Stimulated activated CD4-positive, alpha-beta T cell treated with anti-CD3 and anti-CD28 coated beads, Interleukin-1b, Interleukin-23, amount 100 ng/mL, for 48 hours (primary cell): ENCODE data around the gene KCNC3.

Source experiments
- DNase-seq: peaks from one replicate; pipeline ENCODE4 v3.0.0-alpha.2; 2020

Gene KCNC3

DNA sequence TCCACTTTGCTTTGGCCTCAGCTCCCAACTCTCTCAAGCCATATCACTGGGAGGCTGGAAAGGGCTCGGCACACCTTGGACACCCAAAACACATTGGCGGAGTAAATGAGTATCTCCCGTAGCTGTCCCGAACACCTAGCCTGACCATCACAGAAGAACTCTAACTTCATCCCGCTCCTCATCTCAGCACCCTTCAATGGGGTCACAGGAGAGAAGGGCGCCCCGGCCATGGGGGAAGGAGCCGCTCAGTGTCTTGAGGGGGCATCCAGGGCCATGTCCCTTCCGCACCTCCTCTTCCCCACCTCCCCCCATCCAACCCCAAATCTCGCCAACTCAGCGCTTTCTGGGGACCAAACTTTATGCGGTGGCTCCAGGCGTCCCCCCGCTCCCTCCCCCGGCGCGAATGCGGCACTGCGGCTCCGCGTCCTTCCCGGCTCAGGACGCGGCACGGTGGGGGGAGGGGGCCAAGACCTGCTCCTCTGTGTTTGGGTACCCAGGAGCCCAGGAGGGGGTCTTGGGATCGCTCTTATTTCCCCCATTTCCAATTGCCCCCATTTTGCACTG lies 3.0 kb downstream of the KCNC3 start:
- DNase-seq = no peak

DNA sequence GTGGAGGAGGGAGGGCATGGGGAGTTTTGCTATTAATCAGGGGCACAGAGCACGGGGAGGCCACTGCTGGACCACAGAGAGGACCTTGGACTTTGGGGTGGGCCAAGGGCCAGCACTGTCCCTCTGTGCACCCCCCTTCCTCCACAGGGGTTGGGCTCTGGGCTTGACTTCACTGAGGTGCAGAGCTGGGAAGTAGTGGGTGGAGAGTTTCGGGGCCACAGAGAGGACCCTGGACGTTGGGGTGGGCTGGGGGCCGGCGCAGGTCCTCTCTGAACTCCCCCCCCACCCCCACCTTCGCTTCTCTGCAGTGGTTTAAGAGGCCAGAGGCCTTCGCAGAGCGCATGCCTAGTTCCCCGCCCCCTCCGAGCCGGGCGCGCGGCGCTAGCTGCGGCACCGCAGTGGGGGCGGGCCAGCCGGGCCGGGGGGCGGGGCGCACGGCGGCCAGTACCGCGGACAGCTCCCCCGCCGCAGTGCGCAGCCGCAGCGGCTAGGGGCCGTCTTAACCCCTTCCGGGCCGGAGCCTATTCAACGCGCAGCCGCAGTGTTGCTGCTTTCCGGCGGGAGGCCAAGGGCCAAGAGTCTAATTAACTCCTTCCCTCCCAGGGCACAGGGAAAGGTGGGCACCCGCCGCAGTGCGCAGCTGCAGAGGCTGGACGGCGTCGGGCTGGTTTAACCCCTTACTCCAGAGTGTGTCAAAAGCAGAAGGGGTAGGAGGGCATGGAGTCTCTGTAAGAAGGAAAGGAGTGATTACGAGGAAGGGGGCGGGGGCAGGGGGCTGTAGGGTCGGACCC lies 3.7 kb downstream of the KCNC3 start:
- peak; percentile 81 for DNase-seq

DNA sequence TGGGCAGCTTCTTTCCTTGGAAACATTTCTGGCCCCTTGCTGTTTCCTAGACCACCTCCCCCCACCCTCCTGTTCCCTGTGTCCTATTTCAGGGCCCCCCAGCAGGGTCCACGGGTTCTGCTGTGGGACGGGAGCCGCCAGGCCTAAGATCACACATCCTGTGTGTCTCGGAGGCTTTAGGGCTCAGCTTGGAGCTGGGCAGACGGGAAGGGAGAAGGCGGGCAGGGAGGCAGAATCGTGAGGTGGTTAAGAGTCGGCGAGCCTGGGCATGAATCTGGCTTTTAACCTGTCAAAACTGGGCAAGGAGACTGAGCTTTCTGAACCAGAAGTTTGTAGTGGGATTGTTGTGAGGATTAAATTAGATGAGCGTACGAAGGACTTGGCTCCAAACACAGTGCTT lies 4.8 kb downstream of the KCNC3 start:
- DNase-seq = no peak

DNA sequence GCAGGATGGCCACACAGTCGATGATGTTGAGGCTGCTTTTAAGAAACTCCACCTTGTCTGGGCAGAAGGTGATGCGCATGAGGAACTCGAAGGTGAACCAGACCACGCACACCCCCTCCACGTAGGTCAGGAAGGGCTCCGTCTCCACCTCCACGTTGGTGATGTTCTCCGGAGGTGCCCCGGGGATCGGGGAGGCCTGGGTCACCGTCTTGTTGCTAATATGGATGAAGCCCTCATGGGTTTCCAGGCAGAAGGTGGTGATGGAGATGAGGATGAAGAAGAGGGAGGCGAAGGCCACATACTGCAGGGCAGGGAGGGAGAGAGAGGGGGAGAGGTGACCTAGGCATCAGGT lies 5.4 kb downstream of the KCNC3 start:
- no peak for DNase-seq

DNA sequence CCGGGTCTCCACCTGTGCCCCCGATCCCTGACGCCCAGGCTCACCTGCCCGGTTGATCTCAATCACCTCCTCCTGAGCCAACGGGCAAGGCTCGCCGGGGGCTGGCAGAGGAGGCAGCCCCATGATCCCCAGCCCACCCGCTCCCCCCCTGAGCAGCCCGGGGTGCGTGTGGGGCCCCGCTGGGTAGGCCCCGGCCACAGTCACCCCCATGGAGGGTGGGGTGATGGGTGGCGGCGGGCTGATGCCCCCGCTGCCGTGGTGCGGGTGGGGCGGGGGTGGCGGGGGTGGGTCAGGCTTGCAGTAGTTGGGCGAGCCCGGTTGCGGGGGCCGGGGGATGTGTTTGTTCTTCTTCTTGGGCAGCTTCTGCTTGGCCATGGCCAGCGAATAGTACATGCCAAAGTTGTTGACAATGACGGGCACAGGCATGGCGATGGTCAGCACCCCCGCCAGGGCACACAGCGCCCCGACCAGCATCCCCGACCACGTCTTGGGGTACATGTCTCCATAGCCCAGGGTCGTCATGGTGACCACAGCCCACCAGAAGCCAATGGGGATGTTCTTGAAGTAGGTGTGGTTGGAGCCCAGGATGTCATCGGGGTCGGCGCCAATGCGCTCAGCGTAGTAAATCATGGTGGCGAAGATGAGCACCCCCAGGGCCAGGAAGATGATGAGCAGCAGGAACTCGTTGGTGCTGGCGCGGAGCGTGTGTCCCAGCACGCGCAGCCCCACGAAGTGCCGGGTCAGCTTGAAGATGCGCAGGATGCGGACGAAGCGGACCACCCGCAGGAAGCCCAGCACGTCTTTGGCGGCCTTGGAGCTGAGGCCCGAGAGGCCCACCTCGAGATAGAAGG lies 6.0 kb downstream of the KCNC3 start:
- no peak for DNase-seq

DNA sequence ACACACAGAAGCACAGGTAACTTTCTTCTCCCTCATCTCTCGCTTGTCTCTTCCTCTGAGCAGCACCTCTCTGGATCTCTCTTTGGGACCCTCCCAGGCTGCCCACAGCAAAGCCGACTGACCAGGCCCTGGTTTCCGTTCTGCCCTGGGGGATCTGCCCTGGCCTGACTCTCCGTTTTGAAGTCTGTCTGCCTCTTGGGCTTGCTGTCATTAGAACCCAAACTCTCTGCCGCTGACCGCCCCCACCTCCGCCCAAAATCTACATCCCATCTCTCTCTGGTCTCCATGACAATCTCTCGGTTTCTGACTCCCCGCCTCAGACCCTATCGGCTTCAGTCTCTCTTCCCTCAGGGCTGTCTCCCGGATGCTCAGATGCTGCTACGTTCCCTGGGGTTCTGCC lies 6.9 kb downstream of the KCNC3 start:
- DNase-seq = no peak

DNA sequence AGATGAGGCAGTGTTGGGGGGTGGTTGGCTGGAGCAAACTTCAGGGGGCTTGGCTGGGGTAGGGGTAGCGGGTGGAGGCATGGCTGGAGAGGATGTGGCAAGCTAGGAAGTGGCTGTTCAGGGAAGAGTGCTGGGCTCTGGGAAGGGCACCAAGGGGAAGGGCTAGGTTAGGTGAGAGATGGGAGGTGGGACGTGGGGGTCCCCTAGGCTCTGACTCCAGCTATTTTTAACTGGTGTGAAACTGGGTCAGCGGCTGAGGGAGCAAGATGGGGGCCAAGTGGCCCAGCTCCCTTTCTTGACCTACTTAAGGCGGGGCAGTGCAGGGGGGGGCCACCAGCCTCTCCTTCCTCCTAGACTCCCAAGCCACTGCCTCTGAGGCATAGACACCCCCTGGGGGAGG lies 7.3 kb downstream of the KCNC3 start:
- no peak for DNase-seq

DNA sequence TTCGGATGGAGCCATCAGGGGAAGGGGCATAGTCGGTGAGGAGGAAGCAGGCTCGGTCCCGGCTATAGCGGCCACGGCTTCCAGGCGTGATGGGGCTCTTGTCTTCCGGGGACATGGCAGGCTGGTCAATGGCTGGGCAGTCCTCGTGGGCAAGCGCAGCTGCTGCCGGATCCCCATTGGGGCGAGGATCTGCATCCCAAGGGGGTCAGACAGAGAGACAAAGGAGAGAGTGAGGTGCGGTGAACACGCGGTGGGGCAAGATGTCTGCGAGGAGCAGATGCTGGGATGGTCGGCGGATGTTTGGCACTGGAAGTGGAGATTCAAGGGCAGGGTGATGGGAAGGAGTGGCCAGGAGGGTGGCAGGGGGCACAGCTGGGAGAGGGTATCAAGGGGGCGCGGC lies 8.6 kb downstream of the KCNC3 start:
- no peak for DNase-seq

DNA sequence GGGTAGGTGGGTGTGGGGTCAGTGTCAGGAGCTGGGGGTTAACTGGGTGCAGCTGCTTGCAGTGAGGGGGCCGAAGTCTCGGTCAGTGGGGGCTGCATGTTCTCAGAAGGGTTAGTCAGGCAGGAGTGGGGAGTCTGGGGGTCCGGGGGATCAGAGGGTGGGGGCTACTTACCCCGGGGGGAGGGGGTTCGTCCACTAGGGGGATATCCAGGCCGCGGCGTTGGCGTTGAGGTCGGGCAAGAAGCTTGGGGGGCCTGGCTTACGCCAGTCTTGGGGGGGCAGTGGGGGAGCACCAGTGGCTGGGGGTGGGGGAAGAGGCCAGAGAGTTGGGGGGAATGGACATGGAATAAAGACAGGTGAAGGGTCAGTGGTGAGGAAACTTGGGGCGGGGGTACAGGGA lies 9.1 kb downstream of the KCNC3 start:
- no peak for DNase-seq

DNA sequence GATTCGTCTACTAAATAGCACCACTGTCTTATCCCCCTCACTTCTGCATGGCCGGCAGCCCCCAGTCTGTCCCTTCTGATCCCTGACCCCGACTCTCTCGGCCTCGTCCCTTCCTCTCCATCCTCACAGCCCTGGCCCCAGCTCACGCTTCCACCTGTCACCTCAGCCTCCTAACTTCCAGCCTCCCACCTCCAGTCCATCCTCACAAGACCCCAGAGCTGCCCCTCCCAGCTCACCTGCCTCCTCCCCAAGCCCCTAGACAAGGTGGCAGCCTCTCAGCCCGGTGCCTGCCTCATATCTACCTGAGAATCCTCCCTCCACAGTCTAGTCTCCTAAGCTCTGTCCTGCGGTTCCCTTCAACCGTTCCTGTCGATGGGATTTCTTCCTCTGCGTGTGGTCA lies 10.0 kb downstream of the KCNC3 start:
- no peak for DNase-seq

DNA sequence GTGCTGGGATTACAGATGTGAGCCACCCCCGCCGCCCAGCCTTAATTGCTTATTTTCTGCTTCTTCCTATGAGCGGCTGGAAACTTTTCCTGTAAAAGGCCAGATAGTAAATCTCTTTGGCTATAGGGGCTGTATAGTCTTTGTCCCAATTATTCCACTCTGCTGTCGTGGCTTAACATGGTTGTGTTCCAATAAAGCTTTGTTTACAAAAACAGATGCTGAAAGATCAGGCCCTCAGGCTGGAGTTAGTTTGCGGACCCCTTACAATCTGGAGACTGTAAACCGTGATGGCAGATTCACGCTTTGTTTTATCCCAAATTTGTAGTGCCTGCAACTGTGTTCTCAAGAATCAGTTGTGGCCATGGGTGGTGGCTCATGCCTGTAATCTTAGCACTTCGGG lies 10.7 kb downstream of the KCNC3 start:
- DNase-seq = no peak

DNA sequence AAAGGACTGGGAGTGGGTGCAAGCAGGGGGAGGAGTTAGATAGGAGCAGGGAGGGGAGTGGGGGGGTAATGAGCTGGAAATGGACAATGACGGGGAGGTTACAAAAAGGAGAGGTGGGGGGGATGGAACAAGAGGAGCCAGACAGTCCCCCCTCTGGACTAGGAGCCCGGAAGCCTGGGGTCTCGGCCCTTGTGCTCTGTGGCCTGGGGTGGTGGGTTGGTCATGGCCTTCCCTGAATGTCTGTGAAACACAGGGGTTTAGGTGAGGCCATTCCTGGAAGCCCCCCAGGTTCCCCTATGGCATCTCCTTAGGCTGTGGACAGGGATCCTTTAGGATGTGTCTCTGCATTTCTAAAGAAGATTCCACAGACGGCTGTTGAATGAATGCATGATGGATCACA lies 12.1 kb downstream of the KCNC3 start:
- DNase-seq = no peak

DNA sequence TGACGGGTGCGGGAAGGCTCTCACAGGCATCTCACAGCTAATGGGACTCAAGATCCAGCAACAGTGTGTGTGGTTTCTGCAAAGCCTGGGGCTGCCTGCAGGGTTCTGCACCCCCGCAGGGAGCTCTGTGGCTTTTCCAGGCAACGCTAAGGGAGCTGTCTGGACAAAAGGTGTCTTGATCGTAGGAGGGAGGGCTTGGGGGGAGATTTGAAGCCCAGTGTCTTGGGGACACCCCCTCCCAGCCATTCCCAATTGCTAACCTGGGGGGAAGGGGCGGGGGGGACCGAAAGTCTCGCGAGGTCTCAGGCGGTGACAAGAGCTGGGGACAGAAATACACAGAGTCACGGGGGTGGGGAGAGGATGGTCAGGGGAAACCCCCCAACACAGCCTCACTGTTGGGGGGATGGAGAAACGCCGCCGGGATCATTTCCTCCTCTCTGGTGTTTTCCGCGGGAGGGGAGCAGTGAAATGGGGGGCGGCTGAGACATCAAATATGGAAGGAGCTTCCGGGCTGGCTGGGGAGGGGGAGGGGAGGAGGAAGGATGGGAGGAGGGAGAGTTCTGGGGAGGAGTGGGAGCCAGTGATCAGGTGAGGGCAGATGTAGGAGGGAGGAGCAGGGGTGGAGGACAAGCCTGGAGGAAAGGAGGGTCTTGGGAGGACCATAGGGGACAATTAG lies 13.3 kb downstream of the KCNC3 start:
- peak; percentile 40 for DNase-seq

DNA sequence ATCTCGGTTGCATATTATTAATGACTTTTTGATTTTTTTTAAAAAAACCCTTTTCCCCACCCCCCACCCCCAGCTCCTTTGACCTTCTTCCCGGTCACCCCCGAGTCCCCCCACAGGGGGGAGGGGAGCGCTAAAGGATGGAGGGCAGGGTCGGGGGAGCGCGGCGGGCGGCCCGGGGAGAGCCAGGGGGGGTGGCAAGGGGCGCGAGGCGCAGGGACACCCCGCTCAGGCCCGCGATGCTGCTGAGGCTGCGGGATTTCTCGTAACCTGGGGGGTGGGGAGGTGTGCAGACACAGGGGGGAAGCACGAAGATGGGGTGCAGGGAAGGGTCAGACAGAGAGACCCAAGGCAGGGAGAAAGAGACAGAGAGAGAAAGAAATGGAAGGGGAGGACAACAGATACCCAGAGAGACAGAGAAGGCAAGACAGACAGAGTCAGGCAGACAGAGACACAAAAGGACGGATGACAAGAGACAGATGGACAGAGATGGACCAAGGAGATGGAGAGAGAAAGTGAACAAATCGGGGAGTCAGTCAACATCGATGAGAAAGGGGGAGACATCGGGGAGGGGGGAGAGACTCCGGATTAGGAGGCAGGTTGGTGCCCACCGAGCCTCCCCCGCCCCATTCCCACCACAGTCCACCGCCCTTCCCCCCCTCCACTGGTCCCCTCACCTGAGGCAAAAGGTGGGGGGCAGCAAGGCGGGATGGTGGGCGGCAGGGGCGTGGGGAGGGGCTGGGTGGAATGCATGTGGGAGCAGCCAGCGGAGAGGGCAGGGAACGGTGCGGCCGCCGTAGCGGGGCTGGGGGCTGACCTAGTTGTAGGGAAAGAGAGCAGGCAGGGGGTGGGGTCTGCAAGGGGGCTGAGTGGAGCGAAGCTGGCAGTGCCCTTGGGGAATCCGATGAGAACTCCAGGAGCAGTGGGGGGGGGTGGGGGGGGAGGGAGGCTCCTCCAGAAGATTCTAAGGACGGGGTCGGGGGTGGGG lies 14.2 kb downstream of the KCNC3 start:
- no peak for DNase-seq

DNA sequence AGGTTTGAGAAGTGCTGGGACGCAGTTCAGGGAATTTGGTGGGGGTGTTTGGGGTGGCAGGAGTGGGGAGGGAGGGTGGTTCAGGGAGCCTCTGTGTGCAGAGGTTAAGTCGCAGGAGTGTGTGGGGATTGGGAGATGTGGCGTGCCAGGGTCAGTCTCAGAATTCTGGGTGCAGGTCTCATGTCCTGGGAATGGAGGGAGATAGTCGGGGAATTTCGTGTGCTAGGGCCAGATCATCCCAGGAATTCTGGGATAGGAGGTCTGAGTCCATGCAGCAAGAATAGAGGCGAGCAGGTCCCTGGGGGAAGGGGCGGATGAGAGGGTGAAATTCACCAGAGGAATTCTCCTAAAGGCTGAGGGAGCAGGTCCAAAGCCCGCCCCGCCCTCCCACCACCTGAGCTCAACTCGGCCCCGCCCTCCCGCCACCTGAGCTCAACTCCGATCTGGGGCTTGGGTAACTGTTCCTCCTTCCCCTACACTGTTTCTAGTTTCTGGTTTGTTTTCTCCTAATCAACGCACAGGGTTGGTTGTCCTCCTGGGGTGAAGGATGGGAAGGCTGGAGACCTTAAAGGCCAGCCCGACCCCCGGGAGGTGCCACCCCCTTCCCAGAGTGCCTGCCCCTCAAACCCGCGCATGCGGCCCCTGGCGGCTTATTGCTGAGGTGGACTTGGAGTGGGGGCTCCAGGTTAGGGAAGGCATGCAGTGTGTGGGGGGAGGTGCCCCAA lies 15.2 kb downstream of the KCNC3 start:
- DNase-seq = no peak

DNA sequence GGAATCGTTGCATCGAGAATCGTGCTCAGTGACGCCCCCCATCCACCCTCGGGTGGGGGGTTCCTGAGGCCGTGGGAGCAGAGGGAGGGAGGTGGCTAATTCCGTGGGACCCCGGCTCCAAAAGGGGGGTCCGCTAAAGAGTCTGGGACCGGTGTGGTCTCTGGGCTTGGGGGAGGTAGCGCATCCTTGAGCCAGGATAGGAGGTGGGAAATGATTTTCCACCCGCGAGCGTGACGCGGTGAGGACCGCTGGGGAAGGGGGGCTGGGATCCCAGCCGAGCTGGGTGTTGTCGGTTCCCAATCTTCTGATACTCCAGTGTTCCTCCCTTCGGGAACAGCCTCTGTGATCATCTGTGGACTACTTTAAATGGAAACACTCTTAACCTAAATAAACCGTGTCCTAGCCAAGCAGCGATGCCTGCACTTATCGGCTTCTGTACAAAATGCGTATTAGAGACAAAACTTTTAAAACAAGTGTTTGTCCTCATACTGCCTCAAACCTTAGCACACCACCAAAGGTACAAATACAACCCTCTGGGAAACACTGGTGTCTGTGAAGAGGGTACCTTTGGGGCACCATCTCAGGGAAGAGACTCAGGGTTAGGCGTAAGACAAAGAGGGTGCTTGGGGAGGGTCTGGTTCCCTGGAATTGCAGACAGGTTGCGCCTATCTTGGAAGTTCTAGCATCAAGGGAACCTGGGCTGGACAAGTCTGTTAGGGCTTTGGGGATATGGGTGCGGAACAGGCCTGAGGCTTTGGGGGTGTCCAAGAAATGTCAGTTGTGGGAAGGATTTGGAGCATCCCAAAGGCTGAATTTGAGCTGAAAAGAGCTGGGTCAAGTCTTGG lies 16.0 kb downstream of the KCNC3 start:
- no peak for DNase-seq

DNA sequence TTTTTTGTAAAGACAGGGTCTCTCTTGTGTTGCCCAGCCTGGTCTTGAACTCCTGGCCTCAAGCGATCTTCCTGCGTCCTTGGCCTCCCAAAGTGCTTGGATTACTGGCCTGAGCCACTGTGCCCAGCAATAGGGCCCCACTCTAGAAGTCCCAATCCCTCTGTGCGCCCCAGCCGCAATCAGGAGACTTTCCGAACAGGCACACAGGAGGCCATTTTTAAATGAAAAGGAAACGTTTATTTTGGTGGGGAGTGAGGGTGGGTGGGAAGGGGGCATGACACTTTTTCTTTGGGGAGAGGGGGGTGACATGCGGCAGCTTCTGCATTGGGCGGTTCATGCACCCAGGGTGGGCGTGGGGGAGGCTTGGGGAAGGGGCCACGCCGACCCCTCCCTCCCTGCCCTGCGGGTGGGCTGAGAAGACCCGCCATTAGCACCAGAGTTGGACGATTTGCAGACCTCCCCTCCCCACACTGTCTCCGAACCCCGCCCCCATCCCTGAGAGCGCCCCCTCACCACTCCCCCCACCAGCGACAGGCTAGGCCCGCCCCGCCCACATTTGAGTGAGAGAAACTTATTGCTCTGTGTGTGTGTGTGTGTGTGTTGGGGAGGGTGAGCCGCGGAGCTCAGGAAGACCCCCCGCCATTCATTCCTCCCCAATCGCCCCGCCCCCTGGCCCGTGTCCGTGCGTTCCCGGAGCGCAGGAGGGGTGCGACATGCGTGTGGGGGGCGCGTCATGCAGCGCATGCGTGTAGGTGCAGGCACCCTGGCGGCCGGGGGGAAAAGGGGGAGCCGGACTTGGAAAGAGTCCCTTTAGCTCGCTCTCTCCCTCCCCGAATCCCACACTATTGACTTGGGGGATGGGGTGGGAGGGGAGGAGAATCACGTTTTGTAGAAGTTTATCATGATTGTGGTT lies 17.2 kb downstream of the KCNC3 start:
- no peak for DNase-seq

DNA sequence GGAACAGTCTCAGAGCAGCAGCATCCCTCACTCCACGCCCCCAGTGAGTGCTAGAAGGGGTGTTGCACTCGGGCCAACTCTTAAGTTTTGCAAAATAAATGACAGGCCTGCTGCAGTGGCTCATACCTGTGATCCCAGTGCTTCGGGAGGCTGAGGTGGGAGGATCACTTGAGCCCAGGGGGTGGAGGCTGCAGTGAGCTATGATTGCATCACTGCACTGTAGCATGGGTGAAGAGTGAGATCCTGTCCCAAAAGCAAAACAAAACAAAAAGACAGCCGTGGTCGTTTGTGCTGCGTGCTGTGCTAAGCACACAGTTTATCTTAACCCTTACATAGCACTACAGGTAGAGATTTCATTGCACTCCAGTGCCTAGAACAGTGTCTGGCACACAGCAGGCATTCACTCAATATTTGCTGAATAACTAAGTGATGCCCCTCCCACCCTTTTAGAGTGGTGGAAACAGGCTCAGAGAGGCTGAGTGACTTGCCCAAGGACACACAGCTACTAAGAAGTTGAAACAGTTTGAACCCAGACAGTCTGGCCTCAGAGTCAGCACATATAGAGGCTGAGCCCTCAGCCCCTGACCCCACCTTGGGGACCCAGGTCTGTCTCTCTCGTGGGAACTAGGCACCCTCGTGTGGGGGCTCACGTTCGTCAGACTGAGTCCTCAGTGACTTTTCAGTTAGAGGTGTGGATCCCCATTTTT lies 18.3 kb downstream of the KCNC3 start:
- no peak for DNase-seq
